ENCODE measurements around the gene DUSP7.

DNA sequence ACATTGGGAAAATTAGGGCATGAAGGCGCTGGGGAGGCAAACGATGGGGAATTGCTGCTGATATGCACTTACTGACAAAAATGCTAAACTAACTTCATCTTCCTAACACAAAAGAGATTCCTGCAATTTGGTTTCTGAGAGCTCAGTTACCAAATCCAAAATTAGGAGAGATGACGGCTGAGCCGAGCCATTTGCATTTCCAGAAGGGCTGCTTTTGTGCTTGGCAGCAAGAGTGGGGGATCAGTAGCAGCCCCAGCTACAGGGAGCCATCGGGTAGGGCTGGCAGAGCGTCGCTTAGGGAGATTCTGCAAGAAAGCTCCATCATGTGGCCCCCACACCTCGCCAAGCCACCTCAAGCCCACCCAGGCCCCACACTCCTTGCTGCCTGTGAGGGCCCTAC, 16.1 kb upstream of the DUSP7 start:
- TF ChIP-seq ZNF266 (tag by site-specific recombination; IDR thresholded peaks at IDR 0.05; ENCODE audit: low read depth) (no peak), ZNF629 (tag by site-specific recombination; IDR thresholded peaks at IDR 0.05) (no peak), ZNF140 (tag by site-specific recombination; IDR thresholded peaks at IDR 0.05) (no peak), ZBTB17 (tag by site-specific recombination; IDR thresholded peaks at IDR 0.05) (no peak), ZBTB7A (tag by site-specific recombination; IDR thresholded peaks at IDR 0.05; ENCODE audit: low read depth) (no peak), ZNF830 (tag by site-specific recombination; IDR thresholded peaks at IDR 0.05; ENCODE audit: low read depth) (no peak), ZNF24 (tag by site-specific recombination; IDR thresholded peaks at IDR 0.05) (no peak), ZNF274 (IDR thresholded peaks at IDR 0.05; ENCODE audit: low read length) (no peak), ZNF274 (tag by site-specific recombination; IDR thresholded peaks at IDR 0.05; ENCODE audit: borderline replicate concordance) (no peak), ZNF707 (tag by site-specific recombination; IDR thresholded peaks at IDR 0.05) (no peak), ZNF248 (tag by site-specific recombination; IDR thresholded peaks at IDR 0.05) (no peak), ZNF776 (tag by site-specific recombination; IDR thresholded peaks at IDR 0.05; ENCODE audit: borderline replicate concordance) (no peak)
- TF ChIP-seq, protein P1, sequence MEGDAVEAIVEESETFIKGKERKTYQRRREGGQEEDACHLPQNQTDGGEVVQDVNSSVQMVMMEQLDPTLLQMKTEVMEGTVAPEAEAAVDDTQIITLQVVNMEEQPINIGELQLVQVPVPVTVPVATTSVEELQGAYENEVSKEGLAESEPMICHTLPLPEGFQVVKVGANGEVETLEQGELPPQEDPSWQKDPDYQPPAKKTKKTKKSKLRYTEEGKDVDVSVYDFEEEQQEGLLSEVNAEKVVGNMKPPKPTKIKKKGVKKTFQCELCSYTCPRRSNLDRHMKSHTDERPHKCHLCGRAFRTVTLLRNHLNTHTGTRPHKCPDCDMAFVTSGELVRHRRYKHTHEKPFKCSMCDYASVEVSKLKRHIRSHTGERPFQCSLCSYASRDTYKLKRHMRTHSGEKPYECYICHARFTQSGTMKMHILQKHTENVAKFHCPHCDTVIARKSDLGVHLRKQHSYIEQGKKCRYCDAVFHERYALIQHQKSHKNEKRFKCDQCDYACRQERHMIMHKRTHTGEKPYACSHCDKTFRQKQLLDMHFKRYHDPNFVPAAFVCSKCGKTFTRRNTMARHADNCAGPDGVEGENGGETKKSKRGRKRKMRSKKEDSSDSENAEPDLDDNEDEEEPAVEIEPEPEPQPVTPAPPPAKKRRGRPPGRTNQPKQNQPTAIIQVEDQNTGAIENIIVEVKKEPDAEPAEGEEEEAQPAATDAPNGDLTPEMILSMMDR (tag by site-specific recombination; IDR thresholded peaks at IDR 0.05), result no peak
- TF ChIP-seq, protein P2, sequence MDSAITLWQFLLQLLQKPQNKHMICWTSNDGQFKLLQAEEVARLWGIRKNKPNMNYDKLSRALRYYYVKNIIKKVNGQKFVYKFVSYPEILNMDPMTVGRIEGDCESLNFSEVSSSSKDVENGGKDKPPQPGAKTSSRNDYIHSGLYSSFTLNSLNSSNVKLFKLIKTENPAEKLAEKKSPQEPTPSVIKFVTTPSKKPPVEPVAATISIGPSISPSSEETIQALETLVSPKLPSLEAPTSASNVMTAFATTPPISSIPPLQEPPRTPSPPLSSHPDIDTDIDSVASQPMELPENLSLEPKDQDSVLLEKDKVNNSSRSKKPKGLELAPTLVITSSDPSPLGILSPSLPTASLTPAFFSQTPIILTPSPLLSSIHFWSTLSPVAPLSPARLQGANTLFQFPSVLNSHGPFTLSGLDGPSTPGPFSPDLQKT (IDR thresholded peaks at IDR 0.05; ENCODE audit: borderline replicate concordance, low read depth, low read length), result no peak

Measured in HEK293 (cell line).